Measurements from ENCODE around the gene CTSD.

GRCh38 chr11:1733009-1733715, 30.6 kb downstream of the CTSD start:
- TF ChIP-seq SP1 (IDR thresholded peaks at IDR 0.05) = no peak
- no peak for TF ChIP-seq CTBP1 (IDR thresholded peaks at IDR 0.05; ENCODE audit: borderline replicate concordance)
- no peak for TF ChIP-seq TARDBP (IDR thresholded peaks at IDR 0.05)
- TF ChIP-seq BHLHE40 (IDR thresholded peaks at IDR 0.05; ENCODE audit: borderline replicate concordance) = no peak
- no peak for TF ChIP-seq ELF4 (IDR thresholded peaks at IDR 0.05)
- no peak for TF ChIP-seq LEF1 (IDR thresholded peaks at IDR 0.05; ENCODE audit: borderline replicate concordance)
- TF ChIP-seq ZNF384 (IDR thresholded peaks at IDR 0.05) = no peak

All from HEK293T (cell line).